GM18867 (cell line): ENCODE measurements around the gene EPHA8.

ENCODE experiments used
- ATAC-seq: cut with Tn5 transposase; IDR thresholded peaks from one replicate; pipeline ENCODE4 v1.9.1; 2021; ENCODE audit warnings: mild to moderate bottlenecking, moderate library complexity; ENCODE audit not compliant: unreplicated experiment

Gene EPHA8

DNA sequence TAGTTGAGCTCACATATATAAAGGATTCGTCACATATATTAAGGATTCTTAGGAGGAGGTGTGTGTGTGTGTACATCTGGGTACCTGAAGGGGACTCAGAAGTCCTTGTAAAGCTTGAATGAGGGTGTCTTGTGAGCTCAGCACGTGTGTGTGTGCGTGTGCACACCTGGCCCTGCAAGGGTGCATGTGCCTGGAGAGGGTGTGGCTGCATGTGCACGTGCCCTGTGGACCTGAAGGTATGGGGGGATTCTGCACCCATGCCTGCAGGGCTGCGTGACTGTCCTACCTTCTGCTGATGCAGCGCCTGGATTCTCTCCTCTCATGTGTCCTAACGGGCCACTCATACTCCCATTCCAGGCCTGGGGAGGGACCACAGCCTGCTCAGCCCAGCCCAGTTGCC is 24.0 kb downstream of the EPHA8 start:
- no peak for ATAC-seq

DNA sequence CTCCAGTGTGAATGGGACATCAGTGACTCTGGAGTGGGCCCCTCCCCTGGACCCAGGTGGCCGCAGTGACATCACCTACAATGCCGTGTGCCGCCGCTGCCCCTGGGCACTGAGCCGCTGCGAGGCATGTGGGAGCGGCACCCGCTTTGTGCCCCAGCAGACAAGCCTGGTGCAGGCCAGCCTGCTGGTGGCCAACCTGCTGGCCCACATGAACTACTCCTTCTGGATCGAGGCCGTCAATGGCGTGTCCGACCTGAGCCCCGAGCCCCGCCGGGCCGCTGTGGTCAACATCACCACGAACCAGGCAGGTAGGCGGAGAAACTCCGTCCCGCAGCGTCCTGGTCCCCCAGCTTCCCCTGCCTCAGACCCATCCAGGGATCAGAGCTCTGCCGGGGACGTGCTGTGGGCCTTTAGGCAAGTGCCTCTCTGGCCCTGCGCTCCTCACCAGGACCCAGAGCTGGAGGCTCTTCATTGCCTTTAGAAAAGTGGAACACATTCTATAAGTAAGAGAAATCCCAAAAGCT is 25.7 kb downstream of the EPHA8 start:
- no peak for ATAC-seq

DNA sequence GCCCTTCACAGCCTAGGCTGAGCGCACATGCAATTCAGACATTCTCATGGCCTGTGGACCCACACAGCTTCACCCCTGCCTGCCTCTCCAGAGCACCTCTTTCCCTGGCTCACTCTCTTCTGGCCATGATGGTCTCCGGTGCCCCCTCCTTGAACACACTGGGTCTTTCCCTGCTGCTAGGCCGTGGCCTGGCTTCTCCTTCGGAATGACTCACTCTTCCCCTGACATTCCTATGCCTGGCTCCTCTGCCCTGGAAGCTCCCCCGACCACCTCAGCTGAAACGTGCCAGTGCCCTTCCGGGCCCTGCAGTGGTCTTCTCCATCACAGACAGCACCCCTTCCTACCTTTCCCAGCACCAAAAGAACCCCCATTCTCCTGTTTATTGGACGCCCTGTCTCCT is 28.3 kb downstream of the EPHA8 start:
- ATAC-seq: no peak

DNA sequence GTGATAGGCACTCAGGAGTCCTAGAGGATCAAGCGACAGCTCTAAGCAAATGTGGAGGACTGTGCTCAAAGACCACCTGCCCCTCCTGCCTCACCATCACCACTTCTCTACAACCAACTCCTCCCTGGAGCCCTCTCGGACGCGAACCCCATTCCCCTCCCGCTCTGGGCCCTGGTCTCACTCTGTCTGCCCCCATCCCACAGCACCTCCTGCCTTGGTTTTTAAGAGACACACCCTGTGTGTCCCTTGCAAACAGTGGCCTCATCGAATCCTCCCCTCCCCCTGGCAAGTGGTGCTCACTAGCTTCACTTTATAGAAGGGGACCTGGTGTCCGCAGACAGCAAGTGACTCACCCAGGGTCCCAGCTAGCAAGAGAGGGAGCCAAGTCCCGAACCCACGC is 28.8 kb downstream of the EPHA8 start:
- no peak for ATAC-seq

DNA sequence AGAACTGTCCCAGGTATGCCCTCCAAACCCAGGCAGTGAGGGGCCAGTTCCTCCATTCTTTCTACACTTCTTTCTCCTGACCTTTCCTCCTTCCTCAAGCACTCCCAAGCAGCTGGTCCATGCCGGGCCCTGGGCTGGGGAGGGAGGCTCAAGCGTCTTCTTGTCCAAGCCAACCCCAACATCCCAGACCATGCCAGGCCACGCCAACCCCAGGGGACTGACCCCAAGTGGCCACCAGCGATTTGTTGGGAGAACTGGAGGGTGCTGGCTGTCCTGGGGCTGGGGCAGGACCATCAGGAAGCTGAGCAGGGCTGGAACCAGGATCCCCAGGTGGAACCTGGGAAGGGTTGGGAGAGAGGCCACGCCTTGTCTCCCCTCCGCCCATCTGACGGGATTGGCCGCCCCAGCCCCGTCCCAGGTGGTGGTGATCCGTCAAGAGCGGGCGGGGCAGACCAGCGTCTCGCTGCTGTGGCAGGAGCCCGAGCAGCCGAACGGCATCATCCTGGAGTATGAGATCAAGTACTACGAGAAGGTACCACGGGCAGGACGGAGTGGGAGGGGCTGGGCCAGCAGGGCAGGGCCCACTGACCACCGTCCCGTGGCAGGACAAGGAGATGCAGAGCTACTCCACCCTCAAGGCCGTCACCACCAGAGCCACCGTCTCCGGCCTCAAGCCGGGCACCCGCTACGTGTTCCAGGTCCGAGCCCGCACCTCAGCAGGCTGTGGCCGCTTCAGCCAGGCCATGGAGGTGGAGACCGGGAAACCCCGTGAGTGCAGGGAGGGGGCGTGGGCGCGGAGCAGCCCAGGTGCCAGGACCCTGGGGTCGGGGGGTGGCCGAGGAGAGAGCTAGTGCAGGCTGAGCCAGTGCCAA is 29.9 kb downstream of the EPHA8 start:
- ATAC-seq: no peak

DNA sequence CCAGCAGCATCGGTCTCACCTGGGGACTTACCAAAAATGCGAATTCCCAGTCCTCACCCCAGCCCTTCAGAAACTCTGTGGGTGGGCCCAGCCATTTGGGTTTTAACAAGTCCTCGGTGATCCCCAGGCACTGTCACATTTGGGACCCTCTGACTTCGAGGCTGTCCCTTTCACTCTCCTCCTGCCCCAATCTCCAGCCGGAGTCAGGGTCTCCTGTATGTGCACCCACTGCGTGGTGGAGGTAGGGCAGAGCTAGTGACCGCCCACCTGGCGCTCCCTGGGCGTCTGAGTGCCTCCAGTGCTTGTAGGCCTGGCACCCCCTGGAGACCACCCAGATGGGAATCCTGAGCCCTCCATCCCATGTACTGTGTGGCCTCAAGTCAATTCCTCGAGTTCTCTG is 31.1 kb downstream of the EPHA8 start:
- ATAC-seq: no peak

DNA sequence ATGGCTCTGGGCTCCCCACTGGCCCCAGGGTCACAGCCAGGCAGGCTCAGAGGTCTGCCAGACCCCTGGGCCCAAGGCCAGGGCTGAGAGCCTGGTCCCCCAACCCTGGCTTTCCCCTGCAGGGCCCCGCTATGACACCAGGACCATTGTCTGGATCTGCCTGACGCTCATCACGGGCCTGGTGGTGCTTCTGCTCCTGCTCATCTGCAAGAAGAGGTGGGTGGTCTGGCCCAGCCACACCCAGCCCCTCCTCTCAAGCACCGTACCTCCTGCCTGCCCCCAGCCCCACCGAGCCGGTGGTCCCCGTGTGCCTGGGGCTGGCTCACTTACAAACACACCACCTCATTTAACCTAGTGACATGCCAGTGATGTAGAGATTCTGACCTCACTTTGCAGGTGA is 31.8 kb downstream of the EPHA8 start:
- no peak for ATAC-seq

DNA sequence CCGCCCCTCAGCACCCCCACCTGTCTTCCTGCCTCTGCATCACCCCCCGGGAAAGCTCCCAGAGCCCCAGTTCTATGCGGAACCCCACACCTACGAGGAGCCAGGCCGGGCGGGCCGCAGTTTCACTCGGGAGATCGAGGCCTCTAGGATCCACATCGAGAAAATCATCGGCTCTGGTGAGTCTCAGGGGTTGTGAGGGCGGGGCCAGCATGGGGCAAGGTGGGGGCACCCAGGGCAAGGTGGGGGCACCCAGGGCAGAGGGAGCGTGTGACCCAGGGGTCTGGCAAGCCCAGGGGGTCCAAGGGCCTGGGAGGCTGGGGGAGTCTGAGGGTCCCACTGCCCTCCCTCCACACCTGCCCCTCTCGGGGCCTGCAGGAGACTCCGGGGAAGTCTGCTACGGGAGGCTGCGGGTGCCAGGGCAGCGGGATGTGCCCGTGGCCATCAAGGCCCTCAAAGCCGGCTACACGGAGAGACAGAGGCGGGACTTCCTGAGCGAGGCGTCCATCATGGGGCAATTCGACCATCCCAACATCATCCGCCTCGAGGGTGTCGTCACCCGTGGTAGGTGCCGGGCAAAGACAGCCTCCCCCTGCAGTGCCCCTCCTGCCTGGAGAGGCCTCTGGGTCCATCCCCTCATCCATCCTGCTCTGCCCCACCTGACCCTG is 34.1 kb downstream of the EPHA8 start:
- ATAC-seq: no peak

DNA sequence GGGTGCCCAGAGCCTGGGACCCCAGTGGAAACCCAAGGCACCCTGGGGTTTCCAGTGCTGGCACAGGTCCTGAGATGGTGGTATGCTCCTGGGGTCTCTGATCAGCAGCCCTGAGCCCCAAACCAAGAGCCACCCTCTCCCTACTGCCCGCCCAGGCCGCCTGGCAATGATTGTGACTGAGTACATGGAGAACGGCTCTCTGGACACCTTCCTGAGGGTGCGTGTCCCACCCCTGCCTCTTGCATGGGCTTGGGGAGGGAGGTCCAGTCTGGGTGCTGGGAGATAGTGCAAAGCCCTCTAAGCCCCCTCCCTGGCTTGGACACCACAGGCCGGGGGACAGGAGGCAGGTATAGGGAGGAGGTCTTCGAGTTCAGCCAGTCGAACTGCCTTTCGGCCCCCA is 34.7 kb downstream of the EPHA8 start:
- ATAC-seq: no peak

DNA sequence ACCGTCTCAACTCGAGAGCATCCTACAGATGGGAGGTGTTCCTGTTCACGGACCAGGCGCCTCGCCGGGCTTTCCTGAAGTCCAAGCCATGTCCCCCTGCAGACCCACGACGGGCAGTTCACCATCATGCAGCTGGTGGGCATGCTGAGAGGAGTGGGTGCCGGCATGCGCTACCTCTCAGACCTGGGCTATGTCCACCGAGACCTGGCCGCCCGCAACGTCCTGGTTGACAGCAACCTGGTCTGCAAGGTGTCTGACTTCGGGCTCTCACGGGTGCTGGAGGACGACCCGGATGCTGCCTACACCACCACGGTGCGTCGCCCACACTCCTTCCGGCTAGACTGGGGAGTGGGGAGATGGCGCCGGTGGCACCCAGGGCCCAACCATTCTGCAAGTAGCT is 35.4 kb downstream of the EPHA8 start:
- ATAC-seq: no peak

DNA sequence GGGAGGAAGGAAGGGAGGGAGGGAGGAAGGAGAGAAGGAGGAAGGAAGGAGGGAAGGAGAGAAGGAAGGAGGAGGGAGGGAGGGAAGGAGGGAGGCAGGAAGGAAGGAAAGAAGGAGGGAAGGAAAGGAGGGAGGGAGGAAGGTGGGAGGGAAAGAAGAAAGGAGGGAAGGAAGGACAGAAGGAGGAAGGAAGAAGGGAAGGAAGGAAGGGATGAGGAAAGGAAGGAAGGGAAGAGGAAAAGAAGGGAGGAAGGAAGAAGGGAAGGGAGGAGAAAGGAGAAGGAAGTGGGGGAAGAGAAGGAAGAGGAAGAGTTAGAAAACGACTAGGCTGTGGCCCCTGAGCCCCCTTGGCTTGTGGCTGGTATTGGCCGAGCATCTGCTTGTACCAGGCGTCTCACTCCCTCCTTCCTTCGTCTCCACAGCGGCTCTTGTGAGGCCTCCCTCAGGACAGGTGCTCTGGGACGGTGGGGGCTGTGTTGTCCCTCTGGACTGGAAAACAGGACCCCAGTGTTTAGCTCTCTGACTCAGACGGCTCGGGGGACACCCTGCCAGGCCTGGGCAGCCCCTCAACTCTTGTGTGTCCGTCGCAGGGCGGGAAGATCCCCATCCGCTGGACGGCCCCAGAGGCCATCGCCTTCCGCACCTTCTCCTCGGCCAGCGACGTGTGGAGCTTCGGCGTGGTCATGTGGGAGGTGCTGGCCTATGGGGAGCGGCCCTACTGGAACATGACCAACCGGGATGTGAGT is 37.0 kb downstream of the EPHA8 start:
- ATAC-seq: no peak

DNA sequence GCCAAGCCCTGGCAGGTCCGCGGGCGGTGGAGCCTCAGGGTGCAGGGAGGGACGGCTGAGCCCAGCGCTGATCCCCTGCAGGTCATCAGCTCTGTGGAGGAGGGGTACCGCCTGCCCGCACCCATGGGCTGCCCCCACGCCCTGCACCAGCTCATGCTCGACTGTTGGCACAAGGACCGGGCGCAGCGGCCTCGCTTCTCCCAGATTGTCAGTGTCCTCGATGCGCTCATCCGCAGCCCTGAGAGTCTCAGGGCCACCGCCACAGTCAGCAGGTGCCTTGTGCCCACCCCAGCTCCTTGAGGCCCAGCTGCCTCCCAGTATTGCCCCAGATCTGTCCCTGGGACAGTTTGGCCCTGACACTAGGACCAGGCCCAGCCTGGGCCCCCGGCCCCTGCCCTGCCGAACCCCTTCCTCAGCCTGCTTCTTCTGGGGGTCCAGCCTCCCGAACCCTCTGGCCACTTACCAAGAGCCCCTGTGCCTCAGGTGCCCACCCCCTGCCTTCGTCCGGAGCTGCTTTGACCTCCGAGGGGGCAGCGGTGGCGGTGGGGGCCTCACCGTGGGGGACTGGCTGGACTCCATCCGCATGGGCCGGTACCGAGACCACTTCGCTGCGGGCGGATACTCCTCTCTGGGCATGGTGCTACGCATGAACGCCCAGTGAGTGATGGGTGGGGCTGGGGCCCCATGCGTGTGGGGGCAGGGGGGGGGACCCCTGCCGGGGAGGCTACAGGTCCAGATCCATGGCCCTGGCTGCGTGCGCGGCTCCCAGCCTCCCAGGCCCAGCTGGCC is 37.7 kb downstream of the EPHA8 start:
- ATAC-seq: no peak

DNA sequence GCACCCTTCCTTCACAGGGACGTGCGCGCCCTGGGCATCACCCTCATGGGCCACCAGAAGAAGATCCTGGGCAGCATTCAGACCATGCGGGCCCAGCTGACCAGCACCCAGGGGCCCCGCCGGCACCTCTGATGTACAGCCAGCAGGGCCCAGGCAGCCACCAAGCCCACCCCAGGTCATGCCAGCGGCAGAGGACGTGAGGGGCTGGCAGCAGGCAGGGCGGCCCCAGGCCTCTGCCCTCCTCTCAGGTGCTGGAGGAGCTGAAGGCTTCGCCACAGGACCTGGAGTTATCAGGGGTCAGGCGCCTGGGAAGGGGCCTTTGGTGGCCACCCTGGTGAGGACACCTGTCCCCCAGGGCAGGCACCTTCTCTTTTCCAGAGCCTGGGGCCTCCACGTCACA is 38.3 kb downstream of the EPHA8 start:
- no peak for ATAC-seq

DNA sequence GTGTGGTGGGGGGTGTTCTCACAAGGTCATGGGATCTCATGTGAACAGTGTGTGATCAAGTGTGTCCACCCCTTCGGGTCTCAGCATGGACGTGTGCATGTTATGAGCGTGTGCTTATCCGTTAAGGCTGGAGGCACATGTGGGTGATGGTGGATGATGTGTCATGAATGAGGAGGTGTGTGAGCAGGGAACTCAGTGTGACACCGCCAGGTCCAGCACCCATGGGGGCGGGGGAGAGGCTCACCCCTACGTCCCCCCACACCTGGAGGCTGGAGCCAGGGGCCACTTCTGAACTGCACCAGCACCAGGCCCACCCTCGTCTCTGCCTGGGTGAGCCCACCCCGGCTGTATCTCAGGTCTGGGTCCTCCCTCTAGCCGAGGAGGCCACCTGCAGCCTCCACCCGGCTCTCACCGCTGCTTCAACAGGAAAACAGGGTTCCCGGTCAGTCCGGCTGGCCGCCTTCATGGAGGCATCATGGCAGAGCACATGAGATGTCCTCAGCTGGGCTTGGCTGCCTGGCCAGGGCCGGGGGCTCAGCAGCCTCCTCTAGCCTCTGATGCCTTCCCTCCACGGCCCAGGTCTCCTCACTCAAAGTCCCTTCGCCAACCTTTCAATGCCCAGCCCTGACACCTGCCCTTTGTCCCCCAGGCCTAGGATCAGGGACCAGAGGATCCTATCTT is 38.9 kb downstream of the EPHA8 start:
- no peak for ATAC-seq

DNA sequence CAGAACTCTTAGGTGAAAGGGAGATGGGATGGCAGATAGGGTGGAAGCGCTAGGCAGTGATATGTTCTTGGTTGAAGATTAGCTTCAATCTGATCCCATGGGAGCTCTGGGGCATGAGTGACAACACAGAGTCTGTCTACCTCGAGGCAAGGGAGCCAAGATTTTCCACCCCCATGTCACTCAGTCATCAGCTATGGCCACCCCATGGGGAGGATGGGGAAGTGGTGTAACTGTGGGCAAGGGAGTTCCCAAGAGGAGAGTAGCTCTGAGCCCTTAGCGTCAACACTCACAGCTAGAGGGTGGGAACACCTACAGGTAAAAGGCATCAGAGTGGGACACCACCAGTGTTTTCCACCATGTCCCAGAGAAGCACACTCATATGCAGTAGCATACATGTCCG is 42.9 kb downstream of the EPHA8 start:
- ATAC-seq: no peak

DNA sequence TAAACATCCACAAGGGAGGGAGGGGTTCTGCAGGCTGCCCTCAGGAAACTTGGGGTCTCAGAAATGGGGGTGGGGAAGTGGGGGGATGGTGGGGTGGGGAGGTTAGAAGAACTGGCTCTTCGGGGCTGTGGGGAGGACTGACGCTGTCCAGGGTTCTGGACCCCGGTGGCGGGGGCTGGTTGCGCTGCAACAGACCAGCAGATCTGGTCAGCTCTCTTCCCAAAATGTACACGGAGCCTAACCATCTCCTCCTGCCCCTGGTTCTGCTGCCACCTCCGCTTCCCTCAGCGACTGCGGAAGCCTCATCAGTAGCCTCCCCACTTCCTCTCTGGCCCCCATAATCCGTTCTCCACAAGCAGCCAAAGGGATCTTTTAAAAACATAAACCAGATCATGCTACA is 43.9 kb downstream of the EPHA8 start:
- ATAC-seq: no peak

DNA sequence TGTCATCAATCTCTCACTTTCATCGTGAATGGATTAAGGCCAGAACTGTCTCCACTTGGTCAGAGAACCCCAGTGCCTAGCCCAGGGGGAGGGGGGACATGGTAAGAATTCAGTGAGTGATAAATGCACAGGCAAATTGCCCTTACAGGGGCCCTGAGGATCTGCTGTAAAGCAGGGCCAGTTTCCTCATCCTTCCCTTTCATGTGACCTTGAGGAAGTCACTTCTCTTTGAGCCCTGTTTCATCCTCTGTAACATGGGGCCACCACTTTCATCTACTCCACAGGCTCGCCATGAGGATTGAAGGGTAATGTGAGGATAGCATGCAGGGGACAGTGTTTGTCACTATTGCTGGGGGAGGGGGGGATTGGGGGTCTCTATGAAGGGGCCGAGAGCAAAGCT is 45.1 kb downstream of the EPHA8 start:
- no peak for ATAC-seq

DNA sequence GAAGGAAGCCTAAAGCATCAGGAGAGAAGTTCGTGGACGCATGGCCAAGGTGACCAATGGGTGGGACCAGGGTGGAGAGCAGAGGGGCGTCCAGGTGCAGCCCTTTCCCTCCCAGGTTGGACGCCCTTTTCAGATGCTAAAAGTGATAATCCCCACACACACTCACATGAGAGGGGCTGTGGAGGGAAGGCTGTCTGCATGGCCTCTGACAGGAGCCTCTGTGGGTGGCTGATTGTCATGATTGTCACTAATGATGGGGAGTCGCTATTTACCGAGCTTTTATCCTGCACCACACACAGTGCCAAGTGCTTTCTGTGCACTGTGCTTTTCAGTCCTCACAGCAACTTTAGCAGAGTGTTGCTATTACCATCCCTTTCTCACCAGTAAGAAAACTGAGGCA is 46.0 kb downstream of the EPHA8 start:
- ATAC-seq: no peak

DNA sequence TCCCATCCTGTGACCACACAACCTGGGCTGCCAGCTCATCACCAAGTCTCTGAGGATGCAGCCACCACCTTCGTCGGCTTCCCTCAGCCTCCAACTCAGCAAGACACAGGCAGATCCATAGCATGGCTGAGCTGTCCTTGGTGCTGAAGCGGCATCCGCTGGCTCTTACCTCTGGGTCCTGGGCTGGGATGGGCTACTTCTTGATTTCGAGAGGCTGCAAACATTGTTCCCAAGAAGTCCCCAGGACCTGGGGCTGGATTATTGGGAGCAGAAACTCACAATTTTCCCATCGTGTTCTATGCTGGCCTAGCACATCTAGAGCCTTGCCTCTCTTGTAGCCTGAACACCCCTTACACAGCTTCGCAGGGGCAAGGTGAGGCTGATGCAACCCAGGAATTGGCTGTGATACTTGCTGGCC is 48.2 kb downstream of the EPHA8 start:
- ATAC-seq: no peak
